ENCODE results near the gene VEGFC. TPM values are rescaled to one million over a fixed set of nuclear protein-coding genes. Genes with fewer than 3 reads are reported as not detected.

VEGFC gene
- total RNA-seq, 1 experiment from 2014 or later, result not detected

DNA sequence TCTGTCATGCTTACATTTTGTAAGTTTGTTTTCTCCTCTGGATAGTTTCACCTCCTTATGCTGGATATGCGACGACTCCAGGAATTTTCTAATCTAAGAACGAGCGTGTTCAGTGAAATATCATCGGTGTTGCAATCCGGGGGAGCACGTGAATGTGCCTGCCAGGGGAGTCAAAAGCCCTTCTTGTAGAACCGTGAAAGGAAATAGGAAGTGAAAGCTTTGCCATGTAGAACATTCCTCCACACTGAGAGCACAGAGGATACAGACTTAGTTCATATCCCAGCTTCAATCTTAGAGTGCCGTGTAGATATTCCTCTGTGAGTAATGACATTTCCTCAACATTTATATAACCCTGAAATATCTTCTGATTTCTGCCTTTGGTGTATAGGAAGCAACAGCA is 121.2 kb downstream of the VEGFC start:
- ATAC-seq, result no peak
- H4K20me1 ChIP-seq (ENCODE audit: insufficient read depth), result no peaks in the 10 kb centered on the region
- DNase-seq (ENCODE audit: low read depth, low spot score), result no peak
- no peak overlapping the region for H3K27ac ChIP-seq (ENCODE audit: low read depth, low read length)
- H3K9me3 ChIP-seq (ENCODE audit: control insufficient read depth in 1 of 2, insufficient read depth in 1 of 2, low read depth in 1 of 2, low read length in 2 of 2), result no peaks in the 10 kb centered on the region
- ChIA-PET RAD21 (ENCODE audit: low non-redundant PET in 1 of 2, low total read pairs in 2 of 2, uncharacterized antibody in 2 of 2, unreplicated experiment in 2 of 2) (no interaction called here), POLR2A (no interaction called here), CTCF (no interaction called here)
- H3K79me2 ChIP-seq (ENCODE audit: insufficient read depth, low read length), result no peaks in the 10 kb centered on the region
- BruUV-seq (replicated peaks), result no TSS peak
- H3K4me2 ChIP-seq (ENCODE audit: low read length), result no peak overlapping the region
- no peaks in the 10 kb centered on the region for H3K36me3 ChIP-seq (ENCODE audit: control insufficient read depth in 1 of 2, insufficient read depth in 2 of 2, low read length in 2 of 2)
- no peaks in the 10 kb centered on the region for H3K27me3 ChIP-seq (ENCODE audit: insufficient read depth, low read length)
- no peaks in the 10 kb centered on the region for H3K9me2 ChIP-seq (ENCODE audit: insufficient read depth)
- H3K9ac ChIP-seq (ENCODE audit: low read length), result no peak overlapping the region
- no peak overlapping the region for H2AFZ ChIP-seq (ENCODE audit: low read depth, low read length, poor library complexity, severe bottlenecking)
- H3K4me1 ChIP-seq (ENCODE audit: control insufficient read depth in 1 of 2, insufficient read depth in 2 of 2, low read length in 2 of 2), result no peaks in the 10 kb centered on the region
- intact Hi-C loops (cut with micrococcal nuclease), result no loop called here
- no peak for TF ChIP-seq CEBPB (IDR thresholded peaks at IDR 0.05; ENCODE audit: low read depth)
- TF ChIP-seq POLR2AphosphoS5 (IDR thresholded peaks at IDR 0.05; ENCODE audit: low read depth, low read length), result no peak
- no peak for TF ChIP-seq CBX3 (IDR thresholded peaks at IDR 0.05; ENCODE audit: low read depth)
- TF ChIP-seq EZH2phosphoT487 (IDR thresholded peaks at IDR 0.05; ENCODE audit: borderline replicate concordance), result no peak
- TF ChIP-seq FOSL1 (IDR thresholded peaks at IDR 0.05; ENCODE audit: low read depth), result no peak
- no peak for TF ChIP-seq TCF7L2 (IDR thresholded peaks at IDR 0.05; ENCODE audit: borderline replicate concordance, extremely low read depth, insufficient read depth, insufficient read length)
- TF ChIP-seq EZH2 (IDR thresholded peaks at IDR 0.05), result no peak
- no peak for TF ChIP-seq YY1 (IDR thresholded peaks at IDR 0.05; ENCODE audit: extremely low read depth, insufficient replicate concordance, low read depth, low read length)
- TF ChIP-seq, protein P1, sequence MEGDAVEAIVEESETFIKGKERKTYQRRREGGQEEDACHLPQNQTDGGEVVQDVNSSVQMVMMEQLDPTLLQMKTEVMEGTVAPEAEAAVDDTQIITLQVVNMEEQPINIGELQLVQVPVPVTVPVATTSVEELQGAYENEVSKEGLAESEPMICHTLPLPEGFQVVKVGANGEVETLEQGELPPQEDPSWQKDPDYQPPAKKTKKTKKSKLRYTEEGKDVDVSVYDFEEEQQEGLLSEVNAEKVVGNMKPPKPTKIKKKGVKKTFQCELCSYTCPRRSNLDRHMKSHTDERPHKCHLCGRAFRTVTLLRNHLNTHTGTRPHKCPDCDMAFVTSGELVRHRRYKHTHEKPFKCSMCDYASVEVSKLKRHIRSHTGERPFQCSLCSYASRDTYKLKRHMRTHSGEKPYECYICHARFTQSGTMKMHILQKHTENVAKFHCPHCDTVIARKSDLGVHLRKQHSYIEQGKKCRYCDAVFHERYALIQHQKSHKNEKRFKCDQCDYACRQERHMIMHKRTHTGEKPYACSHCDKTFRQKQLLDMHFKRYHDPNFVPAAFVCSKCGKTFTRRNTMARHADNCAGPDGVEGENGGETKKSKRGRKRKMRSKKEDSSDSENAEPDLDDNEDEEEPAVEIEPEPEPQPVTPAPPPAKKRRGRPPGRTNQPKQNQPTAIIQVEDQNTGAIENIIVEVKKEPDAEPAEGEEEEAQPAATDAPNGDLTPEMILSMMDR (IDR thresholded peaks at IDR 0.05 in 2 of 3, conservative IDR thresholded peaks at IDR 0.05 in 1 of 3; ENCODE audit: borderline replicate concordance in 1 of 3, insufficient read depth in 1 of 3, low read depth in 2 of 3, low read length in 2 of 3), result no peak
- TF ChIP-seq ZBTB33 (IDR thresholded peaks at IDR 0.05; ENCODE audit: extremely low read depth, insufficient replicate concordance, low read length), result no peak
- no peak for TF ChIP-seq SIN3A (IDR thresholded peaks at IDR 0.05; ENCODE audit: low read depth)
- TF ChIP-seq SRF (IDR thresholded peaks at IDR 0.05; ENCODE audit: low read depth), result no peak
- H3K4me3 ChIP-seq (replicated peaks in 1 of 2; ENCODE audit: low read depth in 1 of 2, low read length in 2 of 2), result no peak overlapping the region

All from HCT116 (cell line).